ENCODE results near the gene INSYN2B. TPM values are rescaled to one million over a fixed set of nuclear protein-coding genes. Genes with fewer than 3 reads are reported as not detected.
A peak's percentile ranks its signal among the peaks of the same experiment; 100 is the strongest.

INSYN2B gene
- total RNA-seq, 1 experiment from 2014 or later: not detected

DNA sequence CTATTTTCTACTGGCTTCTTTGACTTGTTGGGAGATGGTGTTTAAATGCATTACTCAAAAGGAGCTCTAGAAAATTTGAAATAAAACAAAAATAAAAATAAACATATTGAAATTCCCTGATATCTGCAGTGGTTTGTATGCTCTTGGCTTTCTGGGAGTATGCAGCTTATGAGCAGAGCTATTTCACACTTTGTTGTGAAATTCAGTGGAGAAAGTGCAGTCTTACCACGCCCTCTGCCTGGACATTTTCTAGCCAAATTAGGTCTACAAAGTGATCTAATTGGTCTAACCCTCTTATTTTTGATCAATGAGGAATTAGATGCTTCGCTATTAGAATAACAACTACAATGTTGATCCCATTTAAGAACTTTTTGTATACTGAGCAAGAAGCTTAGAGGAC lies 66.8 kb downstream of the INSYN2B start:
- DNase-seq (ENCODE audit: low read depth, low spot score): no peak
- in situ Hi-C loops (cut with HindIII; ENCODE audit: low pct_unique_long_range_greater_than_20kb, low sequenced_read_pairs): no loop called here

DNA sequence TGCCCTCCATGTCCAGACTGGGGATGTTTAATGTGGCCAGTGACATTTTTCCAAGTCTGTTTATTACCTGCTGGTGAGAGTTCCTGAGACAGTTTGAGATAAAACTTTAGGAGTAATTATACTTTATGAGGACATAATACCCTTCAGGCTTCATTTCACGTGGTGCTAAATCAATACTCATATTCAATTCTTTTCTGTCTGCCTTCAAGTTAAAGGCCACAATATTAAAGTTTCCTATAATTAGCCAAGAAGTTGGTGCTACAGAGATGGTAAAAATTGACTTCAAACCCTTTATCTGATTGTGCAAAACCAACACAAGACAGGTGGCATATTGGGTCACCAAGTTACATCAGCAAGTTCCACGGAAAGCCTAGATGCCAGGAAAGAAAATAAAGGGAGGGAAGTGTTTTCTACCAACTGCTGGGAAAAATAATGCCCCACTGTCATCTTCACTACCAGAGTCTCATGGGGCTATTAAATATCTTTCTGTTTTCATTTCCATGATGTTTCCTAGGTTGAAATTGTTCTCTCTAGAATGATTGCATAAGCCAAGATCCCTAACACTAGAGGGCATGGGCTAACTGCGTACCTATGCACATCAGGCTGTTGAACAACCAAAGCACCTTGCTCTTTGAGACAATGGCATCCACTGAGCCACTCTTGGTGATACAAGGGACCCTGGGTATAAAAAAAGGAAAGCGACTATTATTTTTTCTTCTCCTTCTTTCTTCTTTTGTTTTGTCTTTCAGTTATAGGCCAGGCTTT lies 68.7 kb downstream of the INSYN2B start:
- DNase-seq (ENCODE audit: low read depth, low spot score): peak; percentile 4
- in situ Hi-C loops (cut with HindIII; ENCODE audit: low pct_unique_long_range_greater_than_20kb, low sequenced_read_pairs): no loop called here

DNA sequence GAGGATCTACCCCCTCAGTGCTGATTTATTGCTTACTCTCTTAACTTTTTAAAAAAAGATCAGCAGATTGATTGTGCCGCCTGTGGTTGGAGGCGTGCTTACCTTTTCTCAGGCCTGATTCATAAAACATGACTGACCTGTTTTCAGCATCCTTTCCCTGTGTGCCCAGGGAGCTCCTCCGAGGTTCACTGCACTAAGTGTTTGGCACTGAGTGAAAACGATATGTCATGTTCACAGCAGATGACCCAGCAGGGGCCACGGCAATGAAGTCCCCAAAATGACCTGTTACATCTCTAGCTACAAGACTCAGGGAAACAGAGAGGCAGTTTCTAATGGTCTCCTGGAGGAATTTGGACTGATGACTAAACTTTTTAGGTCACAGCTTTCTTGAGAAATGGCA lies 69.9 kb downstream of the INSYN2B start:
- in situ Hi-C loops (cut with HindIII; ENCODE audit: low pct_unique_long_range_greater_than_20kb, low sequenced_read_pairs): no loop called here
- no peak for DNase-seq (ENCODE audit: low read depth, low spot score)

DNA sequence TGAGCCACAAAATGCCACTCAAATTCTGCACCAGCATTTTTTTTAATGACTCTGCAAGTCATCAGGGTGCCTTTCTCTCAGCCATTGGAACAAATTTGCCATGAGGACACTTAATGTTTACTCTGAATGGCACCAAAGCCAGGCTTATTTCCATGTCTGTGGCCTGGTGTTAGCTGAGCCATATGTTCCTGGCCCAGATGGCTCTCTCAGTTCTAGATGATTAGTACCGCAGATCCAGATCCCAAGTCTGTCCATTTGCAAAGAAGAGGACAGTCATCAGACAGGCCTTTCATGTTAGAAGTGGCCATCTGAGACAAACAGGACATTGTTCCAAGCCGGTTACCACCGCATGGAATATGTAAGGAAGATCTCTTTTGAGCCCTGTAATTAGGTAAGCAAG lies 70.3 kb downstream of the INSYN2B start:
- no peak for DNase-seq (ENCODE audit: low read depth, low spot score)
- in situ Hi-C loops (cut with HindIII; ENCODE audit: low pct_unique_long_range_greater_than_20kb, low sequenced_read_pairs): no loop called here

DNA sequence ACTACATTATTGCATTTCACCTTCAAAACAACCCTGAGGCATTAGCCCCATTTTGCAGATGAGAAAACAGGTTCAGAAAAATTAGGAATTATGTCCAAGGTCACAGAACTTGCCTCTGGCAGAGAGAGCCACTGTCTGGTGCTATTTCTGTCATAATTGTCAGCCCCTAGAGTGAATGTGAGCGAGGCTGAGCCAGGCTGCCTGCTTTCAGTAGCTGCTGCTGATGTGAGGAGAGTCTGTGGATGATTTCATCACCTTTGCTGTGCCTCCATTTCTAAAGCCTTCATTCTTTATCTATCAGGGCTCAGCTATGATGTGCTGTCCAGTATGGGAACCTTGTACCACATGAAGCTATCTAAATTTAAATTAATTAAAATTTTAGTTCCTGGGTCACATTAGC lies 71.4 kb downstream of the INSYN2B start:
- no peak for DNase-seq (ENCODE audit: low read depth, low spot score)
- in situ Hi-C loops (cut with HindIII; ENCODE audit: low pct_unique_long_range_greater_than_20kb, low sequenced_read_pairs): no loop called here

DNA sequence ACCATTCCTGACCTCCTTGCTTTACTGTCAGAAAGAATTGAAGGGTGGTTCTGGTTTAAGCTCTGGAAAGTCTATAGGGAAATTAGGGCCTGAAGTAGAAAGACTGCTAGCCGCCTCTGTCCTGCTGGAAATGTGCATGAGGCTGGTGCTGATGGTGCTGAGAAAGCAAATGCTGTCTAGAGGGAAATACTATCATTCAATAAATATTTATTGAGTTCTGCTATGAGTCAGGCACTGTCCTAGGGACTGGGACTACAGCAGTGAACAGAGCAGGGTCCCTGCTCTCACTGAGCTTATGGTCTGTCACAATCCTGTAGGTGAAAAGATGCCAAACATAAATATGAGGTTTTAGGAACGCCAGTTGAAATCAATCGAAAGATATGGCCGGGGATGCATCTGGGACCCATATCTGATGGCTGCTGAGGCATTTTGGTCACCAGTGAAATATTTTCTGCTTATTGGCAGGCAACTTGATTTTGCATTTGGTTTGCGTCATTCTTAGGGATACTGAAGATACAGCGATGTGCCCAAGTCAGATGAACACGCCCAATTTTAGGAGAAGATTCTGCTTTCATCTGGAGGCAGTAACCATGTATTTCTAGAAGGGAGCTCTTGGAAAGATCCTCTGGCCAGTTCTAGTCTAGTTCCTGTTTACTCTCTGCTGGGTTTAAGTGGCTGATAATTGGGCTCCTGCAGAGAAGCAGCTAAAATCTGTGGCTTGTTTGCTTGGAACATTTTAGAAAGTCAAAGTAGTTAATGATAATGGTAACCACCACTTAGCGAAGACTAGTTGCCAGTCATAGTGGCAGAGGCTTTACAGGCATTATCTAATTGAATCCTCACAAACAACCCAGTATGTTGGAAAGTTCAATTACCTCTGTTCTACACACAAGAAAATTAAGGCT lies 73.3 kb downstream of the INSYN2B start:
- in situ Hi-C loops (cut with HindIII; ENCODE audit: low pct_unique_long_range_greater_than_20kb, low sequenced_read_pairs): no loop called here
- no peak for DNase-seq (ENCODE audit: low read depth, low spot score)

DNA sequence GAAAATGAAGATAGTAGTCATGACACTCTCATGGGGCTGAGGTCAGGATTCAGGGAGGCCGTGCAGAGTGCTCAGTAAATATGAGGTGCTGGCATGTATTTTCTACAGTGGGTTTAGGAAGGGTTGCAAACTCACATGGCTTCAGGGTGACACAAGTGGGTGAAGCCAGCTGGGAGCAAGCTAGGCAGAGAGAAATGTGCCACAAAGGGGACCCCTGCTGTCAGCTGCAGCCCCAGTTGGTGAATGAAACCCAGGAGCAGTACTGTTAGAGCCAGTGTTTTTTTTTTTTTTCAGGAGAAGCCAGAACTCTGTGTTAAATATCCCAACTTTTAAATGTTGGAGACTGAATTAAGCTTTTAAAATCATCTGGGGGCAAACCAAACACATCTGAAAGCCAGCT lies 75.3 kb downstream of the INSYN2B start:
- in situ Hi-C loops (cut with HindIII; ENCODE audit: low pct_unique_long_range_greater_than_20kb, low sequenced_read_pairs): no loop called here
- DNase-seq (ENCODE audit: low read depth, low spot score): no peak

DNA sequence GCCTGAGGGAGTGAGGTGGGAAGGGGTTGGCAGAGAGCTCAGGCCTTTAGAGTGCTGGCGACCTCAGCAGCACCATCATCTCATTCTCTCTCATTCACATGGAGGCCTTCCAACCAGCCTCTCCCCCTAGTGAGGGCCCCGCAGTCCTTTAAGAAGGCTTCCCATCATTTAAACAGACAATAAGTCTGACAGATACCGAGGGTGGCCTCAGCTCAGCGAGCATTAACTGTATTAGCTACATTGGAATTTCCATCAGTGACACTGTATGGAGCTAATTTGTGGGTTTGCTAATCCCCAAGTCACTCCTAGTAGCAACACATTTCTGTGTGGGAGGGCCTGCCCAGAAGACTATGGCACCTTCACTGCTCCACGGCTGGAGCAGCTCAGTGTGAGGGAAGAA lies 75.8 kb downstream of the INSYN2B start:
- in situ Hi-C loops (cut with HindIII; ENCODE audit: low pct_unique_long_range_greater_than_20kb, low sequenced_read_pairs): no loop called here
- DNase-seq (ENCODE audit: low read depth, low spot score): no peak

DNA sequence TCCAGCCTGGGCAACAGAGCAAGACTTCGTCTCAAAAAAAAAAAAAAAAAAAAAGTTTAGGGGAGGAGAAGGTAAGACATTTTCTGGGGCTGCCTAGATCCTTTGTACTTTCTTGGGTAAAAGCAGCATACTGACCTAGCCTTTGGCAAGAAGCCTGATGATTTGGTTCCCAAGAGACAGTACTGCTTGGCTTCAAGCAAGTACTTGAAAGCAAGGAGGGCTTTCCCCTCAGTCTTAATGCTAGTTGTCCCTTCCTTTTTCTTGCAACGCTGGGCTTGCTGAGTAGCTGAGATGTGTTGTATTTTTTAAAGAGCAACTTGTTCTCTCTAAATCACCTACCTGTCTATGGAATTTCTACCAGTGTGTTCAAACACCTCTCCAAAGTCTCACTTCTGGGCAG lies 76.2 kb downstream of the INSYN2B start:
- DNase-seq (ENCODE audit: low read depth, low spot score): no peak
- in situ Hi-C loops (cut with HindIII; ENCODE audit: low pct_unique_long_range_greater_than_20kb, low sequenced_read_pairs): no loop called here

DNA sequence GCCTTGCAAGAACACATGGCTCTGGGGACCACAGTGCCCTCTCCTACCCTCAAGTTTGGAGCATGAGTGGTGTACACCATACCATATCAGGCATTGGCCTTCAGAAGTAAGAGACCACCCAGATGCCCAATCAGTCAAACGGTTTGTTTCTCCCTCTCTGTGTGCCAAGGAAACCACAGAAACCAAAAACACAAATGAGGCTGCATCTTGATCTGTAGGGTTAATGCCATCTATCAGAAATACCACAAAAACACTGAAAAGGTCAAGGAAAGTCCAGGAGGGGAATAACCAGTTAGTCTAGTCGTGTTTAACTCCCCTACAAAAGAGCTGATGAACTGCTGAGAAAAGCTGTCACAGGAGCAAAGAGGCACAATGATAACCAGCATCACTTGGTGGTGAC lies 78.4 kb downstream of the INSYN2B start:
- in situ Hi-C loops (cut with HindIII; ENCODE audit: low pct_unique_long_range_greater_than_20kb, low sequenced_read_pairs): no loop called here
- no peak for DNase-seq (ENCODE audit: low read depth, low spot score)

DNA sequence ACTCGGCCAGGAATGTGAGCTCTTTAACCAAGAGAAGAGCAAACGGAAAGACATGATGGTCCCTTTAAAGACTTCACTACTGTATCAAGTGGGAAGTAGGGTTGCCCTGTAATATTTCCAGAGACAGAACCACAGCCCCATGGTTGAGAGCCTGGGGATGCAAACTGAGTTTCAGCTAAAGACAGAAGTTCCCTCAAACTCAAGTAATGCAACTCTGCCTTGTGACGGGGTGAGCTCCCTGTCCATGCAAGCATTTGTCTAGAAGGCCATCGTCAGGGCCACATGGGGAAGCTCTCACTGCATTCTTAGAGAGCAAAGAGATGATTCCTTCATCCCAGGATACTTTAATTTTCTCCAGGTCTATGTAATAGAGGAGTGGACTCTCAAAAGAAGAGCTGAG lies 82.8 kb downstream of the INSYN2B start:
- no peak for DNase-seq (ENCODE audit: low read depth, low spot score)
- in situ Hi-C loops (cut with HindIII; ENCODE audit: low pct_unique_long_range_greater_than_20kb, low sequenced_read_pairs): no loop called here

DNA sequence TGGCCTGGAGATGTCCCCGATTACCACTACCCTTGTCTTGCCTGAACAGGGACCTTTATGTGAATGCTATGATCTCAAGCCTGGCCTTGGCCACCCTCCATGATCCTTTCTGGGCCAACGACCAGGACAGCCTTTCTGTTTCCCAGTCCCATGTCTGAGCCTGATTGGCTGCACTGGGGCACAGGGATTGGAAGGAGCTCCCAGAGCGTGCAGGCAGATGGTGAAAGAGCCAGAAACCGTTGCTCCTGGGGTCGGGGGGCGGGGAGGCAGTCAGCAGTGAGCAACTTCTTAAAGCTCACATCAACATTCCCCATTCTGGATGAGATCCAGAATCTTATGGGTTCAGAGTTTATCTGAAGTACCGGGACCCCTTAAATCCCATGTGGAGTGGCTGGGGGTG lies 84.4 kb downstream of the INSYN2B start:
- in situ Hi-C loops (cut with HindIII; ENCODE audit: low pct_unique_long_range_greater_than_20kb, low sequenced_read_pairs): no loop called here
- DNase-seq (ENCODE audit: low read depth, low spot score): no peak

DNA sequence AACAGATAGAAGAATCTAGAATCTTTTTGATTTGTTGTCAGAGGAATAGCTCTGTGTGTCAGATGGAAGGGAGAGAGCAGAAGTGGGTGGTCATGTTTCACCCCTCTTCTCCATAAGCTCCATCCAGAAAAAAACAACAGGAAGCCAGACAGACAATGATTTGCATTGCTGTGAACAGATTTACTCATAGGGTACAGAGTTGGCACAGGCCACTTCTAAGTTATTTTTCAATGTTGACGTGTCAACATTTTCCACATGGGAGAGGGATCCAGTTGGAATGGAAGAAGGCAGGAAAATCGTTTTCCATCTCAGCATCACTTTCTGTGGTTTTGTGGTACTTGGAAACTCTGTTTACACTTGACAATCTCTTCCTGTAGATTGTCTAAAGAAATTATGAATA lies 86.7 kb downstream of the INSYN2B start:
- DNase-seq (ENCODE audit: low read depth, low spot score): no peak
- in situ Hi-C loops (cut with HindIII; ENCODE audit: low pct_unique_long_range_greater_than_20kb, low sequenced_read_pairs): no loop called here

DNA sequence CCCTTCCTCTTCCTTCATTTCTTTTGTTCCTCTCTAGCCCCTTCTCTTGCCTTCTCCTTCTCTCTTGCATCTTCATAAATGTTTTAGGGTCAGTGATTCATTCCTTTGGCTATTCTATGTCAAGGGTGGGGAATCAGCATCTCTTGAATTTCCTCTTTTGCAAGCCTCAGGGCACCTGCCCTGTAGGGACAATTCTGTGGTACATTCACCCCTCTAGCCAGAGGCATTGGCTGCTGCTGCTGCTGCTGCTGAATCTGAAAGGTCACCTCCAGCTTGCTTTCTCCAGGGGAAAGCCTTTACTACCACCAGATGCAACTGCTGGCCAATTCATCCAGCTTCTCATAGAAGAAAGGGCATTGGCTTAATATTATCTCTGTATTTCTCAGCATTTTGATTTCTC lies 87.3 kb downstream of the INSYN2B start:
- DNase-seq (ENCODE audit: low read depth, low spot score): no peak
- in situ Hi-C loops (cut with HindIII; ENCODE audit: low pct_unique_long_range_greater_than_20kb, low sequenced_read_pairs): no loop called here

DNA sequence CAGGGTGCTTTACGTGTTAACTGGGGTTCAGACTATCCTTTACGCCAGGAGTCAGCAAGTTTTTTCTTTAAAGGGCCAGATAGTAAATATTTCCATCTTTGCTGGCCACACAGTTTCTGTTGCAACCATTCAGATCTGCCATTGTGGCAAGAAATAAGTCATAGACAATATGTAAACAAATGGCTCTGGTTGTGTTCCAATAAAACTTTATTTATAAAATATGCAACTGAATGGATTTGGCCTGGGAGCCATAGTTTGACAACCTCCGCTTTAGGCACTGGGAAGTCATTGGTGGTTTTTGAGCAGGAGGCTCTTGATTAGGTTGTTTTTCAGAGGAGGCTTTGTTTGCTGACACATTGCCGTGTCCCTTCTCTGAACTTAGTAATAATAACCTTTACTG lies 90.7 kb downstream of the INSYN2B start:
- DNase-seq (ENCODE audit: low read depth, low spot score): no peak
- in situ Hi-C loops (cut with HindIII; ENCODE audit: low pct_unique_long_range_greater_than_20kb, low sequenced_read_pairs): no loop called here

DNA sequence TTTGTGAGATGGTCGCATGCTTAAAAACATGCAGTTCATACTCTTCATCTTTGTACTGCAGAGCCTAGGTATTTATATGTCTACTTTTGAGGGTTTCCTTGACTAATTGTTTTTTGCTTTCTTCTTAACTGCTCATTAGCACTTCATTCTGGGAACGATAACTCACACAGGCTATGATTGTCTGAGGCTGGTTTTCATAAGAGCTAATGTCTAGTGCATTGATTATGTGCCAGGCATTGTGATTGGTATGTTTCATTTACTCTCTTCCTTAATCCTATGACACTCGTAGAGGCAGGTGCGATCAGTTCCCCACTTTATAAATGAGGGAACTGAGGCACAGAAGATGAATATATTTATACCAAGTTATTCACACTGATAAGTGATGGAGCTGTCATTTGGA lies 93.6 kb downstream of the INSYN2B start:
- in situ Hi-C loops (cut with HindIII; ENCODE audit: low pct_unique_long_range_greater_than_20kb, low sequenced_read_pairs): no loop called here
- DNase-seq (ENCODE audit: low read depth, low spot score): no peak

DNA sequence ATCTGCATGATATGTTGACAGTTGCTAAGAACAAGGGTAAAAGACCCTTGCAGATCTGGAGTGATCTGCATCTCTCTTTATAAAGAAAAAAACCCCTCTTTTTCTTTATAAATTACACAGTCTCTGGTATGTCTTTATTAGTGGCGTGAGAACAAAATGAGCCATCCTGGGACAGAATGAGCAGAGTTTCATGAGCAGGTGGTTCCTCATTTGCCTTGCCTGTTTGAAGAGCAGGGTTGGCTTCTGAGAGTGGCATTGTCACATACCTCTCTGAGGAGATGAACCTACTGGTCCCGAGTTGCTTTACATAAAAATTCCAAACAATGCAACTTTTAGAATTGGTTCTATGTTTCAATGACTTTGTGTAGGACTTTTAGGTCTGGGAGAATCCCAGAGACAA lies 94.3 kb downstream of the INSYN2B start:
- in situ Hi-C loops (cut with HindIII; ENCODE audit: low pct_unique_long_range_greater_than_20kb, low sequenced_read_pairs): no loop called here
- DNase-seq (ENCODE audit: low read depth, low spot score): no peak

DNA sequence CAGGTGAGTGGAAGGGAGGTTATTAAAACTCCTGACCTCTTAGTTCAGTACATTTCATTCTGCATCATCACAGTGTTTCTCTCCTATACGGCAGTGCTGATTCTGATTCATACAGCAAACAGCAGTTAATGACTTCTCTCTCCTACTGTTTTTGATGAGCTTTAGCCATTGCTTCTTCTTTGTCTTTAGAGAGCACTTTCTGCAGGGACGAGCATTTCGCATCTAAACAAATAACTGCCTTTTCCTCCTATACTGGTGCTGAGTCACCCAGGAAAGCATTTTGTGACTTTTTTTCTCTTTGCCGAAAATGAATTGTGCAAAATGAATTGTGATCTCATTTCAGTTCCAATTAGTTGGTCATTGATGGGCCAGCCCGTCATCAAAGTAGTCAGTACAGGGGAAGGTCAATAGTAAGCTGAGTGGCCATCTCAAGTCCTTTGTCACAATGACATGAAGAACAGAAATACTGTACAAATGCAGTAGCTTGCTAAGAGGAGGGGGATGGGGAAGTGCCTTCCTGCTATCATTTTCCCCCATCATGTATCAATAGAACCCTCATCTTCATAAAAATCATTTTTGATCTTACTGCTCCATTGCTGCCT lies 98.5 kb downstream of the INSYN2B start:
- DNase-seq (ENCODE audit: low read depth, low spot score): no peak
- in situ Hi-C loops (cut with HindIII; ENCODE audit: low pct_unique_long_range_greater_than_20kb, low sequenced_read_pairs): no loop called here

DNA sequence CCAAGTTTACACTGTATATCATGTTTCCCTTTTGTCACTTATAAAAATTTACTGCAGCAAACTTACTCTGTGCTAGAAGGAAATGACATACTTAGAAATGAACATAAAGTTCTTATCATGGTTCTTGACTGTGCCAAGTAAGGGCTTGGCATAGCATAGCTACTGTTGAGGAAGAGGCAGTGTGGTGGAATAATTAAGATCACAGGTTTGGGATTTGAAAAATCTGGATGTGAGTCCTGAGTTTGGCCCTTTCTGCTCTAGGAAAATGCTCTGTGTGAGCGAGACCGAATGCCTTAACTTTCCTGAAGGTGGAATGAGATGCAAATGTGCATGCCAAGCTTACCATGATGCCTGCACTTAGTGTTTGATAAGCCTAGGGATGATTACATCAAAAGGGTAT lies 99.5 kb downstream of the INSYN2B start:
- in situ Hi-C loops (cut with HindIII; ENCODE audit: low pct_unique_long_range_greater_than_20kb, low sequenced_read_pairs): no loop called here
- no peak for DNase-seq (ENCODE audit: low read depth, low spot score)

Measured in SK-MEL-5 (cell line).